WTC11 (cell line): Measurements from ENCODE around the gene LDLRAD3.

ENCODE experiments used
- AFF4 ChIP-seq: sonication (generic); formaldehyde crosslinking; IDR thresholded peaks from 2 replicates; pipeline ENCODE4 v1.8.1; 2023; ENCODE audit warnings: mild to moderate bottlenecking, missing genetic modification reagents, borderline replicate concordance
- CTCF ChIP-seq: fragments of 200-600 bp; IDR thresholded peaks from 2 replicates; pipeline ENCODE4 v1.8.0; 2022; ENCODE audit warnings: antibody characterized with exemption
- E2F1 ChIP-seq: sonication (generic); formaldehyde crosslinking; IDR thresholded peaks from 2 replicates; pipeline ENCODE4 v1.8.0; 2022; ENCODE audit warnings: mild to moderate bottlenecking, missing genetic modification reagents
- MAX ChIP-seq: sonication (generic); formaldehyde crosslinking; IDR thresholded peaks from 2 replicates; pipeline ENCODE4 v1.8.0; 2022; ENCODE audit warnings: mild to moderate bottlenecking, missing genetic modification reagents
- SP1 ChIP-seq: sonication (generic); formaldehyde crosslinking; conservative IDR thresholded peaks from 2 replicates; pipeline ENCODE4 v1.8.1; 2022; ENCODE audit warnings: missing genetic modification reagents
- TEAD1 ChIP-seq: sonication (generic); formaldehyde crosslinking; IDR thresholded peaks from 2 replicates; pipeline ENCODE4 v1.8.0; 2022; ENCODE audit warnings: mild to moderate bottlenecking, missing genetic modification reagents

- no peak for TF ChIP-seq CTCF
- no peak for TF ChIP-seq MAX (CRISPR knock-in tag)
- TF ChIP-seq SP1 (CRISPR knock-in tag), result no peak
- TF ChIP-seq TEAD1 (CRISPR knock-in tag), result no peak
- no peak for TF ChIP-seq E2F1 (CRISPR knock-in tag)
- no peak for TF ChIP-seq AFF4 (CRISPR knock-in tag)
These were observed 9.4 kb downstream of the LDLRAD3 start for GRCh38 chr11:35953081-35953760.
